Esophagus squamous epithelium (tissue), 5 donors: ENCODE results near the gene PSMB7. TPM values are rescaled to one million over a fixed set of nuclear protein-coding genes. Genes with fewer than 3 reads are reported as not detected.

ENCODE experiments used
- DNase-seq: peaks from one replicate; lab custom pipeline; 2025; lab: John Stamatoyannopoulos, UW
- H3K27ac ChIP-seq, 4 donors: fragments of 200-600 bp; sonication (generic); one replicate each; pipeline ENCODE4 v1.5.1; 2016 to 2019; ENCODE audit warnings: mild to moderate bottlenecking in 1 of 4
- H3K27me3 ChIP-seq, 4 donors: fragments of 200-600 bp; sonication (generic); 1 replicate in 3 of 4; 2 replicates in 1 of 4; pipeline versions ENCODE4 v1.5.1 to v1.6.0; 2017 to 2021; ENCODE audit warnings: antibody characterized with exemption in 1 of 4
- H3K36me3 ChIP-seq, 3 donors: fragments of 200-600 bp; sonication (generic); one replicate each; pipeline ENCODE4 v1.5.1; 2016 to 2019
- H3K4me1 ChIP-seq, 3 donors: fragments of 200-600 bp; sonication (generic); one replicate each; pipeline ENCODE4 v1.5.1; 2017 to 2019
- H3K4me3 ChIP-seq, 4 donors: fragments of 200-600 bp; sonication (generic); 1 replicate in 3 of 4; 2 replicates in 1 of 4; pipeline ENCODE4 v1.5.1; 2016 to 2019; ENCODE audit warnings: mild to moderate bottlenecking in 2 of 4, moderate library complexity in 1 of 4
- H3K9me3 ChIP-seq, 3 donors: fragments of 200-600 bp; sonication (generic); one replicate each; pipeline ENCODE4 v1.5.1; 2016 to 2019
- CTCF ChIP-seq, 6 experiments: fragments of 450-650 bp in 4 of 6; fragments of 200-600 bp in 2 of 6; sonication (generic) in 2 of 6; IDR thresholded peaks; one replicate each; pipeline ENCODE4 v1.5.1; 2016 to 2019; ENCODE audit warnings: antibody characterized with exemption in 6 of 6, mild to moderate bottlenecking in 4 of 6, moderate library complexity in 4 of 6
- POLR2A ChIP-seq, 4 donors: fragments of 450-650 bp; IDR thresholded peaks; one replicate each; pipeline ENCODE4 v1.6.1; 2017; ENCODE audit warnings: antibody characterized with exemption in 4 of 4, mild to moderate bottlenecking in 4 of 4, moderate library complexity in 3 of 4
- WGBS, 2 donors: methylation state at CpG; one replicate each; pipeline ENCODE4 v1.1.5; 2018; 5-methylcytosine and 5-hydroxymethylcytosine counted together
- intact Hi-C: fragments of 100-400 bp; cut with DNase I; formaldehyde crosslinking; loops from one replicate; pipeline ENCODE4 v1.15.0; 2022
- total RNA-seq, 4 donors: library from RNA; depleted of rRNA; stranded (reverse); fragments of >200 nt; gene quantifications; one replicate each; pipeline ENCODE4 v1.1.0, GENCODE V29; 2016
- donor health status: DM: yes; HTN: yes; CAD: no.

Gene PSMB7
- total RNA-seq, 4 donors from 2014 or later, result 114 to 229 (median 170) TPM

GRCh38 chr9:124377551-124378406 is 37.5 kb downstream of the PSMB7 start:
- 70 to 73% methylated on average over 9 to 10 of the region's 10 CpGs for WGBS, 2 donors
- H3K36me3 ChIP-seq, result peaks cover 0 to 63% (median 0%) of the 10 kb centered on the region in 3 donors
- H3K27ac ChIP-seq, result no peak overlapping the region
- no peaks in the 10 kb centered on the region for H3K27me3 ChIP-seq
- no peak overlapping the region for H3K4me3 ChIP-seq
- intact Hi-C loops, result no loop called here
- DNase-seq, result no peak
- peaks cover 0 to 10% (median 3%) of the 10 kb centered on the region in 3 donors for H3K4me1 ChIP-seq
- H3K9me3 ChIP-seq, result no peaks in the 10 kb centered on the region
- TF ChIP-seq POLR2A (IDR thresholded peaks at IDR 0.05) (no peak), CTCF (IDR thresholded peaks at IDR 0.05) (no peak)

- Histone ChIP-seq H3K36me3 (peaks cover 0 to 50% (median 0%) of the 10 kb centered on the region in 3 donors), H3K27me3 (no peaks in the 10 kb centered on the region), H3K27ac (no peak overlapping the region), H3K9me3 (no peaks in the 10 kb centered on the region), H3K4me1 (peaks cover 0 to 10% (median 3%) of the 10 kb centered on the region in 3 donors), H3K4me3 (no peak overlapping the region)
- no peak for DNase-seq
- intact Hi-C loops, result no loop called here
- 40 to 73% methylated on average over 1 of the region's 1 CpG for WGBS, 2 donors
- TF ChIP-seq POLR2A (IDR thresholded peaks at IDR 0.05), result no peak
- no peak for TF ChIP-seq CTCF (IDR thresholded peaks at IDR 0.05)
These were observed 38.9 kb downstream of the PSMB7 start for GRCh38 chr9:124376329-124376728.

- Histone ChIP-seq H3K36me3 (peaks cover 0 to 44% (median 0%) of the 10 kb centered on the region in 3 donors), H3K27ac (no peak overlapping the region), H3K9me3 (no peaks in the 10 kb centered on the region), H3K4me1 (peaks cover 0 to 10% (median 3%) of the 10 kb centered on the region in 3 donors), H3K27me3 (no peaks in the 10 kb centered on the region), H3K4me3 (no peak overlapping the region)
- WGBS, 2 donors, result 81 to 88% methylated on average over 9 of the region's 9 CpGs
- no peak for DNase-seq
- TF ChIP-seq CTCF (IDR thresholded peaks at IDR 0.05), result no peak
- no peak for TF ChIP-seq POLR2A (IDR thresholded peaks at IDR 0.05)
- intact Hi-C loops, result no loop called here
These were observed 39.5 kb downstream of the PSMB7 start for GRCh38 chr9:124375726-124376125.

- intact Hi-C loops, result no loop called here
- TF ChIP-seq POLR2A (IDR thresholded peaks at IDR 0.05), result no peak
- no peak for TF ChIP-seq CTCF (IDR thresholded peaks at IDR 0.05)
- H3K9me3 ChIP-seq, result no peaks in the 10 kb centered on the region
- WGBS, 2 donors, result 83 to 94% methylated on average over 1 of the region's 1 CpG
- no peak overlapping the region for H3K27ac ChIP-seq
- H3K4me3 ChIP-seq, result no peak overlapping the region
- peaks cover 0 to 27% (median 0%) of the 10 kb centered on the region in 3 donors for H3K36me3 ChIP-seq
- H3K27me3 ChIP-seq, result no peaks in the 10 kb centered on the region
- DNase-seq, result no peak
- peaks cover 0 to 10% (median 3%) of the 10 kb centered on the region in 3 donors for H3K4me1 ChIP-seq
These were observed 41.4 kb downstream of the PSMB7 start for GRCh38 chr9:124373851-124374250.

GRCh38 chr9:124373386-124373785 is 41.9 kb downstream of the PSMB7 start:
- H3K4me3 ChIP-seq, result no peak overlapping the region
- 64 to 78% methylated on average over 4 of the region's 4 CpGs for WGBS, 2 donors
- peaks cover 0 to 27% (median 0%) of the 10 kb centered on the region in 3 donors for H3K36me3 ChIP-seq
- no peak overlapping the region for H3K27ac ChIP-seq
- no peak for TF ChIP-seq CTCF (IDR thresholded peaks at IDR 0.05)
- TF ChIP-seq POLR2A (IDR thresholded peaks at IDR 0.05), result no peak
- DNase-seq, result no peak
- H3K4me1 ChIP-seq, result peaks cover 0 to 10% (median 3%) of the 10 kb centered on the region in 3 donors
- no peaks in the 10 kb centered on the region for H3K27me3 ChIP-seq
- intact Hi-C loops, result no loop called here
- no peaks in the 10 kb centered on the region for H3K9me3 ChIP-seq
